Right cardiac atrium (tissue), 5 donors: Measurements from ENCODE around the gene AMOTL2. TPM values are rescaled to one million over a fixed set of nuclear protein-coding genes. Genes with fewer than 3 reads are reported as not detected.

Source experiments
- ATAC-seq, 2 donors: fragments of 200-7000 bp; cut with Tn5 transposase; one replicate each; pipeline versions ENCODE4 v1.8.0 to v1.9.1; 2020; ENCODE audit warnings: moderate library complexity in 2 of 2, mild to moderate bottlenecking in 1 of 2
- DNase-seq, 3 donors: peaks; one replicate each; pipeline ENCODE4 v3.0.0-alpha.2; 2020
- H3K27ac ChIP-seq: one replicate; pipeline ENCODE4 v1.5.1; 2013; ENCODE audit warnings: mild to moderate bottlenecking, low read length, control low read depth, moderate library complexity
- H3K27me3 ChIP-seq: one replicate; pipeline ENCODE4 v1.6.1; 2013; ENCODE audit not compliant: control insufficient read depth, insufficient read depth
- H3K4me1 ChIP-seq: one replicate; pipeline ENCODE4 v1.6.1; 2013; ENCODE audit warnings: low read length; ENCODE audit not compliant: control insufficient read depth, insufficient read depth
- H3K4me3 ChIP-seq: one replicate; pipeline ENCODE4 v1.5.1; 2013; ENCODE audit warnings: low read length, control low read depth
- H3K9me3 ChIP-seq: one replicate; pipeline ENCODE4 v1.6.1; 2013; ENCODE audit warnings: low read length; ENCODE audit not compliant: control insufficient read depth
- WGBS: extraction: QIAGEN DNeasy Blood & Tissue Kit; methylation state at CpG from one replicate; pipeline ENCODE4 v1.1.7; 2013; 5-methylcytosine and 5-hydroxymethylcytosine counted together
- intact Hi-C, 4 donors: fragments of 100-400 bp; cut with DNase I; formaldehyde crosslinking; loops; one replicate each; pipeline versions ENCODE4 v1.11.0 to v1.14.0; 2022 to 2023
- polyA plus RNA-seq: library from polyadenylated mRNA; stranded (reverse); fragments of 200-250 nt; gene quantifications from one replicate; pipeline ENCODE4 v1.2.3, GENCODE V29; 2013
- total RNA-seq, 4 donors: library from RNA; stranded (reverse); fragmentation: NEBNext Ultra II Directional; extraction: Animal tissue kit (Norgen Biotek cat#: 25700); gene quantifications; one replicate each; pipeline ENCODE4 v1.2.1, GENCODE V29; 2021
- donor health status: healthy with polysubstance abuse.
- donor health status: DM: no; HTN: yes; CAD: no.
- donor health status: DM: no; HTN: no; CAD: no.
- donor health status: DM: no; HTN: yes; CAD: no; lungs with severe emphysema.
- donor health status: DM: yes; HTN: yes; CAD: no.

AMOTL2 gene
- total and polyA plus RNA-seq, 5 donors, result 22.9 to 57.6 (median 45.1) TPM

DNA sequence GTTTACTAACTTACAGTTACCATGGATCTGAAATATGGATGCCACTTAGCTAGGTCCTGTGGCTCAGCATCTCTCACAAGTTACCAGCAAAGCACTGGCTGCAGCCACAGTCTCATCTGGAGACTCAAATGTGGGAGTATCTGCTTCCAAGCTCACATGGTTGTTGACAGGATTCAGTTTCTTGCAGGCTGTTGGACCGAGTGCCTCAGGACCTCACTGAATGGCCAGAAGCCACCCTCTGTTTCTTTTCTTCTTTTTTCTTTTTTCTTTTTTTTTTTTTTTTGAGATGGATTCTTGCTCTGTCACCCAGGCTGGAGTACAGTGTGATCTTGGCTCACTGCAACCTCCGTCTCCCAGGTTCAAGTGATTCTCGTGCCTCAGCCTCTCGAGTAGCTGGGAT lies 20.1 kb upstream of the AMOTL2 start:
- intact Hi-C loops, result no loop called here
- Histone ChIP-seq H3K4me3 (no peak overlapping the region), H3K27me3 (no peaks in the 10 kb centered on the region), H3K9me3 (no peaks in the 10 kb centered on the region), H3K4me1 (peaks cover 12% of the 10 kb centered on the region), H3K27ac (no peak overlapping the region)
- ATAC-seq, result peak; percentile 34 to 56
- DNase-seq, result peak; percentile 38 to 66 (median 47)
- 55% methylated on average over 4 of the region's 4 CpGs for WGBS

DNA sequence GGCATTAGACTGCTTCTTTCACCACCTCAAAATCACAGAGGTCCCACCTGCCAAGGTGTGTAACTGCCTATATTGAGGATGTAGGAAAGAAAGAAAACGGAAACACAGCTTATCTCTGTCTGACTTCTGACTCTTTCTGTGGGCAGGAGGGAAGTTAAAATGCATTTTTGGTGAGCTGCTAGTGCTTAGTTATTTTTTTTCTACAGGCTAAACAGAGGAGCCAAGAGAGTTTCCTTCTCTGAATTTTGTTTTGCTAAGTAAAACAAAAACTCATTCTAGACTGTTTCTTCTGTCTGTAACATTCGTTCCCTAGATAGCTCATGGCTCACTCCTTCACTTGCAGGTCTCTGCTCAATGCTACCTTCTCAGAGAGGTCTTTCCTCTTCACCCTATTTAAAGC lies 18.8 kb upstream of the AMOTL2 start:
- DNase-seq, result no peak
- WGBS, result 28% methylated on average over 2 of the region's 2 CpGs
- no peak for ATAC-seq
- H3K4me3 ChIP-seq, result no peak overlapping the region
- H3K27me3 ChIP-seq, result no peaks in the 10 kb centered on the region
- intact Hi-C loops, result no loop called here
- H3K9me3 ChIP-seq, result no peaks in the 10 kb centered on the region
- H3K27ac ChIP-seq, result peak overlapping the region; percentile 83
- H3K4me1 ChIP-seq, result peaks cover 12% of the 10 kb centered on the region

DNA sequence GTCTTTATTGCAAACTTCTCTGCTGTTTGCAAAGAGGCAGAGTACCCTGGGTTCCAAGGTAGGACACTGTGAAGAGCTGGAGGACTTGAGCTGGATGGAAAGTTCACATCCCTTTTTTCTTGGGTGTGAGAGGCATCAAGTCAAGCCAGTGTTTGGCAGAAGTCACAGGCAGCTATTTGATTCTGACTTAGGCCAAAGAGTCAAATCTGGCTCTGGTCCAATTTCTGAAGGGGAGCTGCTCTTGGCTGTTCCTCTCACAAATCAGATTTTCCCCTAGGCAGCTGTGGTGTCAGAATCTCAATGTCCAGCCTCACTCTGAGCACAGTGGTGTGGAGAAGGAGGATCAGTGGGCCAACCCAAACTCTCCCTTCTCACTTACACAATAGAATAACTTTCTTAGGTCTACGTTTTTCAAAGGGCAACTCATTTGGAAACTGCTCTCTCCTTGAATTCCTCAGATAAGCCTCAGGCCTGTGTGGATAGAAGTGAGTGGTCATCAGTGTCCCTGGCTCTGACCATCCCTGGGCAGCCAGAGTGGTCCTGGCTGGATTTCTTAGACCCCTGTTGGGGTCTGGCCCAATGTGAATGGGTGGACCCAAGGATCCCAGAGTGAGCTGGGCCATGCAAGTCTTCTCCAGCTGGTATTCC lies 18.2 kb upstream of the AMOTL2 start:
- Histone ChIP-seq H3K4me1 (peaks cover 12% of the 10 kb centered on the region), H3K9me3 (no peaks in the 10 kb centered on the region), H3K27ac (peak overlapping the region; percentile 83), H3K4me3 (no peak overlapping the region), H3K27me3 (no peaks in the 10 kb centered on the region)
- intact Hi-C loops, result no loop called here
- 20% methylated on average over 1 of the region's 1 CpG for WGBS
- peak; percentile 87 to 93 for ATAC-seq
- DNase-seq, result peak in 2 of 3 donors; percentile 41 to 54

DNA sequence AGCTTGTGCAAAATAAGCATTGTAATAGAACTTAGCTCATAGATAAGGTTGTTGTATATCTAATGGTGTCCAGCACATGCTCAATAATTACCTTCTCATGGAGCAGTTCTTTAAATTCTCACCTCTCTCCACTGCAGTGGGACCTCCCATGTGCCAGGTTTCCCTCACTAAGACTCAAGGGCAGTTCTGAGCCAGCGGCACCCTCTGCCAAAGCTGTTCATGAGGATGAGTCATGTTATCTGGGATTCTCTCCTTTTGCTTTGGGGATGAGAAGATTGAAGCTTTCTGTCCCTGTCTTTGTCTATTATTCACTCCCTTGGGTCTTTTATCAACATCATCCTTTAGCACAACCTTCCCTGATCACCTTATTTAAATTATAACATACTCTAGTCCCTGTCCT lies 15.6 kb upstream of the AMOTL2 start:
- intact Hi-C loops, result loop anchor here in 1 of 4 donors (10.0 kb wide), 1 partner anchor 85 kb away; no protein-coding TSS in a partner anchor
- no peak for DNase-seq
- no peaks in the 10 kb centered on the region for H3K27me3 ChIP-seq
- H3K9me3 ChIP-seq, result no peaks in the 10 kb centered on the region
- no peak overlapping the region for H3K27ac ChIP-seq
- 100% methylated on average over 1 of the region's 1 CpG for WGBS
- peaks cover 2% of the 10 kb centered on the region for H3K4me1 ChIP-seq
- no peak overlapping the region for H3K4me3 ChIP-seq
- no peak for ATAC-seq

DNA sequence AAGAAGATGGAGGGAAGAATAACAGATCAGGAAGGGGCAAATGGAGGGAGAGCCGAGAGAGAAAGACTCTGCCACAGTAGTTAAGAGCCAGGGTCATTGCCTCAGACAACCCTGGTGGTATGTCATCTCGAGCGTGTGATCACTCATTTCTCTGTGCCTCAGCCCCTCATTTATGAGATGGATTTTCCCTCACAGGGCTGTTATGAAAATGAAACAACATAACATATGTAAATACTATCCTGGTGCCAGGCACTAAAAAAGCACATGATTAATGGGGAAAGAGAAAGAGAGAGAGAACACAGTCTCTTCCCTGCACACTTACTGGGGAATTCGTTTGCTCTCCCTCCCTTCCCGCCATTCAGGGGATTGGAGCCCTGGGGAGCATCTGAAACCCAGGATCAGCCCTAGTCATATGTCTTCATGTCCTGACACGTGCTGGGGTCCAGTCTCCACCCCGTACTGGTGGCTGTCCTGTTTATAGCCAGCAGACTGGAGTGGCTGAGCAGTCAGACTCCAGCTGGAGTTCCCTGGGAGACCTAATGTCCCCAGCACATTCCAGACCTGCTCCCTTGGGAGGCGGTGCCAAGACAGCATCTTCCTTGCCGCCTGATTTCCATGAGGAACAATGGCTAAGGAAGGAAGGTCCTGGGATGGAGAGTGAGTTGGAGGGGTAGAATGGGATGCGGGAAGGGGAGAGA lies 14.7 kb upstream of the AMOTL2 start:
- Histone ChIP-seq H3K4me1 (peaks cover 2% of the 10 kb centered on the region), H3K9me3 (no peaks in the 10 kb centered on the region), H3K27ac (no peak overlapping the region), H3K4me3 (no peak overlapping the region), H3K27me3 (no peaks in the 10 kb centered on the region)
- intact Hi-C loops, result loop anchor here in 1 of 4 donors (10.0 kb wide), 1 partner anchor 86 kb away; no protein-coding TSS in a partner anchor
- DNase-seq (peak in 1 of 3 donors; percentile 25), ATAC-seq (no peak)
- WGBS, result 74% methylated on average over 10 of the region's 10 CpGs

DNA sequence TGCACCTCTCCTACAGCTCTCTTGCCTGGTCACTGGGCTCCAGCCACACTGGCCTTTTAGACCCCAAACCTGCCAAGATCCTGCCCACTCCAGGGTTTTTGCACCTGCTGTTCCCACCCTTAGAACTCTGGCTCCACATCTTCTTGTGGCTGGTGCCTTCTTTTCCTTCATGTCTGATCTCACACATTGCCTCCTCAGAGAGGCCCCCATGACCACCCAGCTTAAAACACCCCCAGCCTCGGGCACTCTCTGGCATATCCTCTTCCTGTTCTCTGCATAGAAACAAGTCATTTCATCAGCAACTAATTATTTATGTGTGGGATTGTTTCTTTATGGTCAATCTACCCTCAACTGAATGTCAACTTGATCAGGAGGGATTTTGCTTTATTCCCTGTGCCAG lies 14.0 kb upstream of the AMOTL2 start:
- no peaks in the 10 kb centered on the region for H3K9me3 ChIP-seq
- H3K4me3 ChIP-seq, result no peak overlapping the region
- peaks cover 2% of the 10 kb centered on the region for H3K4me1 ChIP-seq
- intact Hi-C loops, result loop anchor here in 1 of 4 donors (10.0 kb wide), 1 partner anchor 87 kb away; no protein-coding TSS in a partner anchor
- DNase-seq, result no peak
- no peak for ATAC-seq
- H3K27ac ChIP-seq, result no peak overlapping the region
- no peaks in the 10 kb centered on the region for H3K27me3 ChIP-seq
- 67% methylated on average over 1 of the region's 1 CpG for whole genome bisulfite sequencing

DNA sequence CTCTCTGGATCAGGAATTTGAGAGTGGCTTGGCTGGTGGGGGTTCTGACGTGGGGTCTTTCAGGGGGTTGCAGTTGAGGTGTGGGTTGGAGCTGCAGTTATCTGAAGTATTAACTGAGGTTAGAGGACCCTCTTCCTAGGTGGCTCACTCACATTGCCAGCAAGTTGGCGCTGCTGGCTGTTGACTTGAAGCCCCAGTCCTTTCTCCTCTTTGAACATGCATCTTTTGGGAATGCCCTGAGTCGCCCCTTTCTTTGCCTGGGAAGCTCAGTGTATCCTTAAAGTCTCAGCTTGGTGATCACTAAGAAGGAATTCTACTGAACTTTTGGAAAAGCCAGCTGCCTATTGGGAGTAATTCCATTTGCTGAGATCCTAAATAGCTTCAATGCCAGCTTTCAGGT lies 13.0 kb upstream of the AMOTL2 start:
- no peaks in the 10 kb centered on the region for H3K27me3 ChIP-seq
- H3K4me3 ChIP-seq, result no peak overlapping the region
- H3K9me3 ChIP-seq, result no peaks in the 10 kb centered on the region
- H3K4me1 ChIP-seq, result no peaks in the 10 kb centered on the region
- no peak overlapping the region for H3K27ac ChIP-seq
- DNase-seq (no peak), ATAC-seq (no peak)
- intact Hi-C loops, result loop anchor here in 1 of 4 donors (10.0 kb wide), 1 partner anchor 88 kb away; no protein-coding TSS in a partner anchor
- WGBS, result 90% methylated on average over 3 of the region's 3 CpGs

DNA sequence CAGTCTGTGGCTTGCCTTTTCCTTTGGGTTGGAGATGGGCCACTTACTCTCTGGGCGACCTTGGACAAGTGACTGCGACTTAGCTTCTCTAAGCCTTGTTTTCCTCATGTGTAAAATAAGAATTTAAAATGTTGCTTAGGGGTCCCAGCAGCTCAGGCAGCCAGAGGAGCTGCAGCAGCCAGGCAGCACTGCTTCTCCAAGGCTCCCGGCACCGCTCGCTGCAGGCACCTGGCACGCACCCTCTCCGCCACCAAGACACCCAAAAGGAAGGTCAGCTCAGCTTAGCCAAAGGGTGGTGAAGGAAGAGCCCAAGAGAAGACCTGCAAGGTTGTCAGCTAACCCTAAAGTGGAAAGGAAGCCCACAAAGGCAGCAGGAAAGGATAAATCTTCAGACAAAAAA lies 10.7 kb upstream of the AMOTL2 start:
- intact Hi-C loops, result loop anchor here in 1 of 4 donors (10.0 kb wide), 1 partner anchor 90 kb away; no protein-coding TSS in a partner anchor
- no peaks in the 10 kb centered on the region for H3K27me3 ChIP-seq
- DNase-seq (no peak), ATAC-seq (no peak)
- 95% methylated on average over 7 of the region's 7 CpGs for WGBS
- no peak overlapping the region for H3K27ac ChIP-seq
- H3K4me3 ChIP-seq, result no peak overlapping the region
- H3K9me3 ChIP-seq, result no peaks in the 10 kb centered on the region
- H3K4me1 ChIP-seq, result no peaks in the 10 kb centered on the region

DNA sequence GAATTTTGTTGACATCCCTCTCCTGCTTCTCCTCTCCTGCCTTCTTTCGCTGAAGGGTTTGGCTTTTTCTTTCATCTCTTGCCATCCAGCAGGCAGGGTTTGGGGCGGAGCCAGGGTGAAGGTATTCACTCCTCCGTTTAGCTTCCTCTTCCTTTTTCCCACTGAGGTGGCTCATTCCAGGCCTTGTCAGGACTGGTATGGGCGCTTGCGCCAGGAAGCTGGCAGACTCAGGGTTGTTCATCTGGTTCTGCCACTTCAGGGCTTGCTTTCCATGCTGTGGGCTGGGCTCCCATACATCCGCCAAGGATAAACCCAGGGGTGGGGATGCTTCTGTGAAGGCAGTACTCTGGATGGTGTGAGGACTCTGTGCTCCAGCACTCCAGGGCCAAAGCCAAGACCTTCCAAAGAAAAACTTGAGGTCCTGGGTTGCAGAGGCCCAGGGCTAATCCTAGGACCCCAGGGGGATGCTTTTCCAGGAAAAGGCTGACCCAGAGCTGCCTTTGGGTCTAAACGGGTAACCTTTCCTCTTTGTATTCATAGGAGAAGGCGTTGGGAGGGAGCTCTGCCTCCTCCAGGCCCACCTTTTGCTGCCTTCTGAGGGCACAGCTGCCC lies 7.7 kb upstream of the AMOTL2 start:
- peak in 1 of 2 donors; percentile 50 for ATAC-seq

DNA sequence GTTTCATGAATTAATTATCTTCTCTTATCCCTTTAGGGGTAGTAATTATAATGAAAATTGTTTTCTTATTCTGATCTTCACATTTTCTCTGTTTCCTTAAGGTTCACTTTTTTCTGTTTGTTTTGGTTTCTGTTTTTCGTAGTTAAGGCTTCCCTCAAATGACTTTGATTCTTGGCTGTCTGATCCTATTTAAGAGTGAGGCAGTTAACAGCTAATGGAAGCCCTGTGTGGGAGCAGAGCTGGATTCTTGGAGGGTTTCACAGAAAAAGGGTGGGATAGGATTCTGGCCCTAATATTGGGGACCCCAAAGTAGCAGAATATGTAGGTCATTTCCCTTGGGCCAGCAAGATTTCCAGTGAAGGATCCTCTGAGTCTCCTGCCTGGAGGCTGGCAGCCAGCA lies 6.8 kb upstream of the AMOTL2 start:
- DNase-seq, result no peak
- H3K27me3 ChIP-seq, result no peaks in the 10 kb centered on the region
- WGBS, result 53% methylated on average over 1 of the region's 1 CpG
- no peak for ATAC-seq
- H3K4me3 ChIP-seq, result no peak overlapping the region
- H3K9me3 ChIP-seq, result no peaks in the 10 kb centered on the region
- H3K27ac ChIP-seq, result peak overlapping the region; percentile 69
- H3K4me1 ChIP-seq, result no peaks in the 10 kb centered on the region
- intact Hi-C loops, result loop anchor here in 1 of 4 donors (10.0 kb wide), 1 partner anchor 94 kb away; no protein-coding TSS in a partner anchor

More for the DNA sequence above, 7.7 kb upstream of the AMOTL2 start:
- intact Hi-C loops, result loop anchor here in 1 of 4 donors (10.0 kb wide), 1 partner anchor 93 kb away; no protein-coding TSS in a partner anchor
- no peaks in the 10 kb centered on the region for H3K27me3 ChIP-seq
- no peaks in the 10 kb centered on the region for H3K9me3 ChIP-seq
- no peak for DNase-seq
- H3K4me3 ChIP-seq, result no peak overlapping the region
- H3K4me1 ChIP-seq, result no peaks in the 10 kb centered on the region
- no peak overlapping the region for H3K27ac ChIP-seq
- 62% methylated on average over 8 of the region's 8 CpGs for WGBS

DNA sequence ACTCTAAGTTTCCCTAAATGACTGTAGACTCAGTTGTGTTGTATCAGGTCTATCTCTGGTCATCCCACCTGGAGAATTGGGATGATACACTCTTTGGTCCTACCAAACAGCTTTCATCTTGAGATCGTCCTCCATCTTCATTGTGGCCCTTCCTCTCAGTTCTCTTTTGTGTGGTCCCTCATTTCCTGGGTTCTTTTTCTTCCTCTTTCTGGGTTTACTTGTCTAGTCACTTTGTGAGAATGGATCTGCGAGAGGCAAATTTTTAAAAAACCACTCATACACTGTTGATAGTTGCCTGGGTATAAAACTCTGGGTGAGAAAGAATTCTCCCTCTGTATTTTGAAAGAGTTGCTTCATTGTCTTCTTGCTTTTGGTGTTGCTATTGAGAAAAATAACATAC lies 6.0 kb upstream of the AMOTL2 start:
- no peak for ATAC-seq
- Histone ChIP-seq H3K4me1 (peaks cover 4% of the 10 kb centered on the region), H3K4me3 (no peak overlapping the region), H3K9me3 (no peaks in the 10 kb centered on the region), H3K27ac (no peak overlapping the region), H3K27me3 (no peaks in the 10 kb centered on the region)
- no peak for DNase-seq
- WGBS, result 83% methylated on average over 2 of the region's 2 CpGs
- intact Hi-C loops, result loop anchor here in 1 of 4 donors (10.0 kb wide), 1 partner anchor 95 kb away; no protein-coding TSS in a partner anchor
